ENCODE measurements around the gene DUSP22.

DNA sequence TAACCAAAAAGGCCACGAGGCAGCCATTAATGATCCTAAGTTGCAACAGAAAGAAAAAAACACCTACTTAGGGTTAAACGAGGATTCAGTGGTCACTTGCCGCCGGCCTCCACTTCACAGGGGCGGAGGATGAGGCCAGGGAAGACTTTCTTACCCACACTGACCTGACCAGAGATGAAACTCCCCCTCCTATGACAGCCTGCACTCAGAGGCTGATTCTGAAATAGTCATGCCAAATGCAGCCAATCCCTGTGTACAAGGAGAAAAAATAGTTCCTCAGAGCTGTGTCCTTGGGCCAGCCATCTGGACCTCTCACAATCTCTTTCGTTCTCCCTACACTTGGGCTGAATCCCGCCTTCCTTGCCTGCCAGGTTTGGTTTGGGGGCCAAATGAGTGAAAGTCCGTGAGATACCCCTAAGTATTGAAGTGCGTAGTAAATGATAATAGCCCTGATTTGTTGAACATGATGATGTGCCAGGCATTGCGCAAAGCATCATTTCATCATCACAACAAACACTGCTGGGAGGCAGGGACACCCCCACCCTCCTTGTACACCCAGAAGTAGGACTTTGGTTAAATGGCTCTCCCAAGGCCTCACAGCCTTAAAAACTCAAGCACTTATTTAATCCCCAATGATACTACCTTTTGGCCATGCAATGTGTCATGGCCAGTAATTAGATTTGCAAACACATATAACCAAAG, 96.1 kb downstream of the DUSP22 start:
- TF ChIP-seq, protein P1, sequence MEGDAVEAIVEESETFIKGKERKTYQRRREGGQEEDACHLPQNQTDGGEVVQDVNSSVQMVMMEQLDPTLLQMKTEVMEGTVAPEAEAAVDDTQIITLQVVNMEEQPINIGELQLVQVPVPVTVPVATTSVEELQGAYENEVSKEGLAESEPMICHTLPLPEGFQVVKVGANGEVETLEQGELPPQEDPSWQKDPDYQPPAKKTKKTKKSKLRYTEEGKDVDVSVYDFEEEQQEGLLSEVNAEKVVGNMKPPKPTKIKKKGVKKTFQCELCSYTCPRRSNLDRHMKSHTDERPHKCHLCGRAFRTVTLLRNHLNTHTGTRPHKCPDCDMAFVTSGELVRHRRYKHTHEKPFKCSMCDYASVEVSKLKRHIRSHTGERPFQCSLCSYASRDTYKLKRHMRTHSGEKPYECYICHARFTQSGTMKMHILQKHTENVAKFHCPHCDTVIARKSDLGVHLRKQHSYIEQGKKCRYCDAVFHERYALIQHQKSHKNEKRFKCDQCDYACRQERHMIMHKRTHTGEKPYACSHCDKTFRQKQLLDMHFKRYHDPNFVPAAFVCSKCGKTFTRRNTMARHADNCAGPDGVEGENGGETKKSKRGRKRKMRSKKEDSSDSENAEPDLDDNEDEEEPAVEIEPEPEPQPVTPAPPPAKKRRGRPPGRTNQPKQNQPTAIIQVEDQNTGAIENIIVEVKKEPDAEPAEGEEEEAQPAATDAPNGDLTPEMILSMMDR (IDR thresholded peaks at IDR 0.05; ENCODE audit: low read length): no peak
- TF ChIP-seq EZH2 (optimal IDR thresholded peaks at IDR 0.05; ENCODE audit: low read depth, low read length): no peak
- no peak for TF ChIP-seq EZH2phosphoT487 (IDR thresholded peaks at IDR 0.05; ENCODE audit: low read length)
